GM12872 (cell line): ENCODE results near the gene RAPGEF3.

ENCODE experiments used
- CTCF ChIP-seq: IDR thresholded peaks from 3 replicates; pipeline ENCODE4 v1.5.1; 2011; ENCODE audit warnings: low read depth, mild to moderate bottlenecking, low read length, moderate library complexity; ENCODE audit not compliant: insufficient read depth

RAPGEF3 gene

GRCh38 chr12:47737936-47738594 is 20.6 kb downstream of the RAPGEF3 start:
- TF ChIP-seq CTCF: no peak

- no peak for TF ChIP-seq CTCF
These were observed 21.6 kb downstream of the RAPGEF3 start for GRCh38 chr12:47736877-47737676.

GRCh38 chr12:47736216-47736615 is 22.5 kb downstream of the RAPGEF3 start:
- TF ChIP-seq CTCF: no peak

- TF ChIP-seq CTCF: no peak
These were observed 23.0 kb downstream of the RAPGEF3 start for GRCh38 chr12:47735649-47736048.

GRCh38 chr12:47734725-47735480 is 23.8 kb downstream of the RAPGEF3 start:
- no peak for TF ChIP-seq CTCF

- no peak for TF ChIP-seq CTCF
These were observed 25.5 kb downstream of the RAPGEF3 start for GRCh38 chr12:47733142-47733541.

- no peak for TF ChIP-seq CTCF
These were observed 26.2 kb downstream of the RAPGEF3 start for GRCh38 chr12:47732504-47732903.
